AG10803 (cell line): Measurements from ENCODE around the gene GC.

ENCODE experiments used
- DNase-seq: peaks from one replicate; pipeline ENCODE4 v3.0.0; 2010; ENCODE audit warnings: low read depth
- H3K4me3 ChIP-seq: 2 replicates; pipeline ENCODE4 v1.5.1; 2011; ENCODE audit warnings: mild to moderate bottlenecking, low read length, control low read depth
- TF ChIP-seq, protein P1 (sequence below): conservative IDR thresholded peaks from 2 replicates; pipeline ENCODE4 v1.5.1; 2011; ENCODE audit warnings: mild to moderate bottlenecking, low read length, control low read depth, inconsistent platforms

GC gene

DNA sequence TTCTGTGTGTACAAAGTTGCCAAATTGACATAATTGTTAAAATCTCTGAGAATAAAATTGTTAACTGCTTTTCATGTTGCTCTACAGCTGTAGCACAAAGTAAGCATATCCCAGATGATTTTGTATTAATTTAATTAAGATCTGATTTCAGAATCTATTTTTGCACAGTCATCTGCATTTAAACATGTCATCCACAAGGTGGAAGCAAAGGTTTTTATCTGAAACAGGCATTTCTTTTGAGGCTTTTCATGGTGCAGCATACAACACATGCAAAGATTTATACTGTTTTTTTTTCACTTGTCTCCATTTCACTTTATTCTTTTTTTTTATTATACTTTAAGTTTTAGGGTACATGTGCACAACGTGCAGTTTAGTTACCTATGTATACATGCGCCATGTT is 51.2 kb downstream of the GC start:
- H3K4me3 ChIP-seq, result no peak overlapping the region
- DNase-seq, result peak; percentile 36
- TF ChIP-seq, protein P1, sequence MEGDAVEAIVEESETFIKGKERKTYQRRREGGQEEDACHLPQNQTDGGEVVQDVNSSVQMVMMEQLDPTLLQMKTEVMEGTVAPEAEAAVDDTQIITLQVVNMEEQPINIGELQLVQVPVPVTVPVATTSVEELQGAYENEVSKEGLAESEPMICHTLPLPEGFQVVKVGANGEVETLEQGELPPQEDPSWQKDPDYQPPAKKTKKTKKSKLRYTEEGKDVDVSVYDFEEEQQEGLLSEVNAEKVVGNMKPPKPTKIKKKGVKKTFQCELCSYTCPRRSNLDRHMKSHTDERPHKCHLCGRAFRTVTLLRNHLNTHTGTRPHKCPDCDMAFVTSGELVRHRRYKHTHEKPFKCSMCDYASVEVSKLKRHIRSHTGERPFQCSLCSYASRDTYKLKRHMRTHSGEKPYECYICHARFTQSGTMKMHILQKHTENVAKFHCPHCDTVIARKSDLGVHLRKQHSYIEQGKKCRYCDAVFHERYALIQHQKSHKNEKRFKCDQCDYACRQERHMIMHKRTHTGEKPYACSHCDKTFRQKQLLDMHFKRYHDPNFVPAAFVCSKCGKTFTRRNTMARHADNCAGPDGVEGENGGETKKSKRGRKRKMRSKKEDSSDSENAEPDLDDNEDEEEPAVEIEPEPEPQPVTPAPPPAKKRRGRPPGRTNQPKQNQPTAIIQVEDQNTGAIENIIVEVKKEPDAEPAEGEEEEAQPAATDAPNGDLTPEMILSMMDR, result peak; percentile 49

DNA sequence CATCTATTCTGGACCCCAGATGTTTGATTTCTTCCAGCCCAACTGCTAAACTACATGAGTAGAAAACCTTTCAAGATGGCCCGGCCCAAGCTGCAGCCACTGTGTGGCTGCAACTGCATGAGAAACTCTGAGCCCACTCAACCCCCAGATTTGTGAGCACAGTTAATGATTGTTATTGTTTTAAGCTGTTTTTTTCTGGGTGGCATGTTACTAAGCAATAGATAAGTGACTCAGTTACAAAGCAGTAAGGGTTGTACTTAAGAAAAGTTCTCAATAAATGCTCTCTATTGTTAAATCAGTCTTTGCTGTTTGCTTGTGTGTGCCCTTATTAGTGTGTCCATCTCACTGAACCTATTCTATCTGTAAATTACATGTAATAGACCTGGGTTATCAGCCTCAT is 51.8 kb downstream of the GC start:
- no peak for DNase-seq
- TF ChIP-seq, protein P1, result no peak

DNA sequence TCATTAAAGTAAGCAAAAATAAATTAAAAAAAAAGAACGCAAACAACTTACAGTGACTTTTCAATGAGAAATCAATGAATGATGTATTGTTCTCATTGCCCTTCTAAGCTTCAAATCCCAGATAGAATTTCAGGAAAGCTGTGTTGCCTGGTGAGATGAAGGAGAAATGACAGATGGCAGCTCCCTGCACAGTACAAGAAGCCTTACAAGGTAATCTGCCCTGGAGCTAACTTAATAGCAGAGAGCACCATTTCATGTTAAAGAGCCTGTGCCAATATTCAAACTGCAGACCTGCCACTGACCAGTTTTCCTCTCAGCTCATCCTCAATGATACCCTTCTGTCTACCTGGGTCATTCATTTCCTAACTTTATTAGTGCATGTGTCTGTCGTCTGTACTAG is 54.0 kb downstream of the GC start:
- no peak for DNase-seq
- TF ChIP-seq, protein P1, result no peak
- no peak overlapping the region for H3K4me3 ChIP-seq

More for the DNA sequence above, 51.8 kb downstream of the GC start:
- no peak overlapping the region for H3K4me3 ChIP-seq

DNA sequence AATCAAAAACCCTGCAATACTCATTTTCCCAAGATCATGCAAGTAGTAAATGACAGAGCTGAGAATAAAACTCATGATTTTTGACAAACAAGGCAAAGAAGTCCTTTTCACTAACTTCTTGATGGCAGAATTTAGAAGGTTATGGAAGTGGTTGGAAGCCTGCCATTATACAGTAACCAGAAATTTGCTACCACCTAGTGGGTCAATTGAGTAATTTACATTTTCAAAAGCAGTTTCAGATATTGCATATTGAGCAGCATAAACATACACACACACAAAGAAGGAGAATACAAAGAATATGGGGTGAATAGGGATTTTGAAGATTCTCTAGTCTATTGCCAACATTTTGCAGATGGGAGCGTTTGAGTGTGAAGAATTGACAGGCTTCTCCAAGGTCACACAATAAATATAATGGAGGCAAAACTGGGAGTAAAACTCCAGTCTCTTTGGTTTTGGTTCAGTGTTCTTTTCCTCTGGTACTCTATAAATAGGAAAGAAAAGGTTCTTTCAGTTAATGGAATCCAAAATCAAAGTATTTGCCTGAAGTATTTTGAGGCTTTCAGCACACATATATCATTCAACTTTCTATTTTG is 70.2 kb downstream of the GC start:
- TF ChIP-seq, protein P1, result peak; percentile 74
- DNase-seq, result peak; percentile 72

DNA sequence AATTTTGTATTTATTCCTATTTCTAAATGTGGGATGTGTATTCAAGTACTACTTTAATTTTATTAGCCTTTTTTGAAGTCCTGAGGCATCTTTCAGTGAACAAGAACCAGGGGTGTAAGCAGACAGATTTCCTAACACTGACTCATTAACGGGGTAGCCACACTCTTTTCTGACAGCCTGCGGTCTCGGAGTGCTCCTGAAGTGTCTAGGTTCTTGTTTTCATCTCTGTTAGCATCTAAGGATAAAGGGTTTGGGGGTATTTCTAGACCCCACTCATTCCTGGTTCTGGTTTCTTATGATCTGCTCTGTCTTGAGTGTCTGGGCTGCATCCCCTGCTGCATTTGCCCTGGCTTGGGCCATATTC is 71.9 kb downstream of the GC start:
- no peak overlapping the region for H3K4me3 ChIP-seq
- DNase-seq, result no peak
- TF ChIP-seq, protein P1, result no peak

More for the DNA sequence above, 70.2 kb downstream of the GC start:
- H3K4me3 ChIP-seq, result no peak overlapping the region

DNA sequence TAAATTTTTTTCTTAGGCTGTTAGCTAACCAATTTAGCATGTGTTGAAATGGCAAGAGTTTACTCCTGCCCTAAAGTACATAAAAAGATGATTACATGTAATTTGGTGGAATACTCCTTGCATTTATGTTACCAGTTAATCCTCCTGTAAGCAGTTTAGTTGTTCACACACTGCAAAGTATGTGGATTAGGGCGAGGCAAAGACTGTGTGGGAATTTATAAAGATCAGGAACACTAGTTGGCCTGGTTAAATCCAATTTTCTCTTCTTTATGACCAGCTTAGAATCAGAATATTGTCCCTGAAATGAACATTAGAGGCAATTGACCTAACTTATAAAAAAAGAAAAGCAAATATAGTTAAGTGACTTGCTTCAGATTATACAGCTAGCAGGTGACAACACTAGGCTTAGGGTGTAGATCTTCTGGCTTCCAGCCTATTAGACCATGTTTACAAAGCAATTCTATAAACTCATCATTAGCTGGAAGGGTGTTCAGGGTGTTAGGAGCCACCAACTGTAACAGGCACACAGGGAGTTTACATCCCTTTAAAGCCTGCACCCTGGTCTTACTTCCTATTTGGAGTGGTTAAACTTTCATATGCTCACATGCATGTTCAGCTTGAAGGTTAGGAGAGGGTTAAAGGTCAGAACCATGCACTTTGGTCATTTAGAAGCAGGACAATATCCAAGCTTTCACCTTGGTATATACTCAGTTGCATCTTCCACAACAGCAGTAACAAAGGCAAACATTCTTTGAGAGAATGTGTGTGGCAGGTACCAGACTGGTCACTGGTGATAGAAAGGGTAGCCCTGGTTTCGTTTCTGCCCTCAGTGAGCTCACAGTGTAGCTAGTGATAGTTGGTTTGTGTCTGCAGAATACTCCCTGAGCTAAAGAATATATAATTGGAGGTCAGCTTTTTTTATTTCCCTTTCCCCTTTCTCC is 72.6 kb downstream of the GC start:
- no peak overlapping the region for H3K4me3 ChIP-seq
- TF ChIP-seq, protein P1, result no peak
- DNase-seq, result no peak

DNA sequence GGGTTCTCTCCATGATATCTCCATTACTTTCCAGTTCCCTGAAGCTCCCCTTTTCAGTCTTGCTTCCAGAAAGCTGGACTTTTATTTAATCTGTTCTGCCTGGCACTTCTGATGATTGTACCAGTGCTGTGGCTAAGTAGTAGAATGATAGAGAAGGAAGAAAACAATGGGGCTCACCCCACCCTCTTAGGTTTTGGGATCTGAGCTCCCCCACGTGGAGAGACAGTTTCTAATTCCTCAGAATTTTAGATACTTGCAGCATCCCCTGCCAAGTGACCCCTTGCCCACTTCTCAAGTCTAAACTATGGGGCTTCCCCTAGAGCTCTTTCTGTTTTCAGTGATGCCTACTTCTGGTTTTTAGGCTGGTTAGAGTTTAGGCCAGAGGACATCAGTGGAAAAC is 73.9 kb downstream of the GC start:
- no peak for DNase-seq
- TF ChIP-seq, protein P1, result no peak; the same call in 1 of the 2 replicates
- no peak overlapping the region for H3K4me3 ChIP-seq
